Hepatocyte (in vitro differentiated cells): ENCODE measurements around the gene C11orf54. TPM values are rescaled to one million over a fixed set of nuclear protein-coding genes. Genes with fewer than 3 reads are reported as not detected.

Experiments used
- DNase-seq: peaks from one replicate; pipeline ENCODE4 v3.0.0-alpha.2; 2016; ENCODE audit warnings: low spot score
- H2AFZ ChIP-seq: fragments of 200-600 bp; sonication (generic); 2 replicates; pipeline ENCODE4 v1.6.0; 2016; ENCODE audit warnings: antibody characterized with exemption, mild to moderate bottlenecking
- H3K27ac ChIP-seq: fragments of 200-600 bp; sonication (generic); 2 replicates; pipeline ENCODE4 v1.5.1; 2016; ENCODE audit warnings: mild to moderate bottlenecking
- H3K27me3 ChIP-seq: fragments of 200-600 bp; sonication (generic); 2 replicates; pipeline ENCODE4 v1.6.1; 2016
- H3K36me3 ChIP-seq: fragments of 200-600 bp; sonication (generic); replicated peaks from 2 replicates; pipeline ENCODE4 v1.5.1; 2016; ENCODE audit warnings: low read depth; ENCODE audit not compliant: insufficient read depth
- H3K4me1 ChIP-seq: fragments of 200-600 bp; sonication (generic); 2 replicates; pipeline ENCODE4 v1.5.1; 2016; ENCODE audit warnings: mild to moderate bottlenecking, moderate library complexity; ENCODE audit not compliant: insufficient read depth
- H3K4me2 ChIP-seq: fragments of 200-600 bp; sonication (generic); 2 replicates; pipeline ENCODE4 v1.6.0; 2016
- H3K4me3 ChIP-seq: fragments of 200-600 bp; sonication (generic); 2 replicates; pipeline ENCODE4 v1.5.1; 2016; ENCODE audit warnings: mild to moderate bottlenecking
- H3K79me2 ChIP-seq: fragments of 200-600 bp; sonication (generic); 2 replicates; pipeline ENCODE4 v1.6.0; 2017; ENCODE audit warnings: mild to moderate bottlenecking
- H3K9me2 ChIP-seq: fragments of 200-600 bp; sonication (generic); replicated peaks from 2 replicates; pipeline ENCODE4 v1.6.0; 2017; ENCODE audit warnings: mild to moderate bottlenecking; ENCODE audit not compliant: insufficient read depth
- H3K9me3 ChIP-seq: fragments of 200-600 bp; sonication (generic); 2 replicates; pipeline ENCODE4 v1.5.1; 2016; ENCODE audit warnings: low read depth, mild to moderate bottlenecking
- H4K20me1 ChIP-seq: fragments of 200-600 bp; sonication (generic); 2 replicates; pipeline ENCODE4 v1.6.0; 2016; ENCODE audit warnings: mild to moderate bottlenecking; ENCODE audit not compliant: insufficient read depth, poor library complexity, severe bottlenecking
- EZH2 ChIP-seq: fragments of 200-600 bp; sonication (generic); IDR thresholded peaks from 2 replicates; pipeline ENCODE4 v1.6.1; 2016; ENCODE audit warnings: antibody characterized with exemption, mild to moderate bottlenecking, borderline replicate concordance
- EZH2phosphoT487 ChIP-seq: fragments of 200-600 bp; sonication (generic); IDR thresholded peaks from one replicate; pipeline ENCODE4 v1.6.1; 2018; ENCODE audit warnings: antibody characterized with exemption, mild to moderate bottlenecking, low read depth, moderate library complexity; ENCODE audit not compliant: unreplicated experiment, severe bottlenecking
- WGBS: methylation state at CpG from one replicate; pipeline ENCODE4 v1.1.6; 2016; ENCODE audit warnings: low lambda C conversion rate; ENCODE audit errors: missing lambda C conversion rate; 5-methylcytosine and 5-hydroxymethylcytosine counted together
- polyA plus RNA-seq: library from polyadenylated mRNA; unstranded; fragments of >200 nt; fragmentation: Nextera tagmentation; extraction: Ambion mirVana; gene quantifications from 2 replicates; pipeline ENCODE4 v1.2.1, GENCODE V29; 2016
- total RNA-seq: library from RNA; depleted of rRNA; stranded (reverse); fragments of >200 nt; gene quantifications from 2 replicates; pipeline ENCODE4 v1.2.3, GENCODE V29; 2014
- TF ChIP-seq, protein P1 (sequence below): fragments of 200-600 bp; sonication (generic); IDR thresholded peaks from 2 replicates; pipeline ENCODE4 v1.5.1; 2016; ENCODE audit warnings: antibody characterized with exemption, mild to moderate bottlenecking; ENCODE audit not compliant: poor library complexity

C11orf54 gene
- total and polyA plus RNA-seq, 2 experiments from 2014 or later, result 31.1 to 75.6 TPM

DNA sequence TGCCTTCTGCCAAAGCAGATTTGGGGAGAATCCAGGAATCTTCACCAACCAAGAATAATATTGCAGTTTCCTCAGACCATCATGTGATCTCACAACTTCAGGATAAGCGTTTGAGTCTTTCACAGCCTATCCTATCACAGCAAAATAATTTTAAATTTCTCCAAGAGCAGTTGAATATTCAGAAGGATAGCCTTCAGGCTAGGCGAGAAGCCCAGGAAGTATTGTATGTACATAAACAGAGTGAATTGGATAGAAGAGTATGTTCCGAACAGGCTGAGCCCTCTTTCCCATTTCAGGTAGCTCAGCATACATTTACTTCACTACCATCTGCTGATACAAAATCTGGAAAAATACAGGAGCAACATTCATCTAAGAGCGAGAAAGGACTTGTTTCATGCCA, 43.9 kb upstream of the C11orf54 start:
- 95% methylated on average over 4 of the region's 4 CpGs for WGBS
- TF ChIP-seq, protein P1, sequence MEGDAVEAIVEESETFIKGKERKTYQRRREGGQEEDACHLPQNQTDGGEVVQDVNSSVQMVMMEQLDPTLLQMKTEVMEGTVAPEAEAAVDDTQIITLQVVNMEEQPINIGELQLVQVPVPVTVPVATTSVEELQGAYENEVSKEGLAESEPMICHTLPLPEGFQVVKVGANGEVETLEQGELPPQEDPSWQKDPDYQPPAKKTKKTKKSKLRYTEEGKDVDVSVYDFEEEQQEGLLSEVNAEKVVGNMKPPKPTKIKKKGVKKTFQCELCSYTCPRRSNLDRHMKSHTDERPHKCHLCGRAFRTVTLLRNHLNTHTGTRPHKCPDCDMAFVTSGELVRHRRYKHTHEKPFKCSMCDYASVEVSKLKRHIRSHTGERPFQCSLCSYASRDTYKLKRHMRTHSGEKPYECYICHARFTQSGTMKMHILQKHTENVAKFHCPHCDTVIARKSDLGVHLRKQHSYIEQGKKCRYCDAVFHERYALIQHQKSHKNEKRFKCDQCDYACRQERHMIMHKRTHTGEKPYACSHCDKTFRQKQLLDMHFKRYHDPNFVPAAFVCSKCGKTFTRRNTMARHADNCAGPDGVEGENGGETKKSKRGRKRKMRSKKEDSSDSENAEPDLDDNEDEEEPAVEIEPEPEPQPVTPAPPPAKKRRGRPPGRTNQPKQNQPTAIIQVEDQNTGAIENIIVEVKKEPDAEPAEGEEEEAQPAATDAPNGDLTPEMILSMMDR, result no peak
- no peak for TF ChIP-seq EZH2phosphoT487
- no peak for TF ChIP-seq EZH2
- Histone ChIP-seq H4K20me1 (no peaks in the 10 kb centered on the region), H3K36me3 (no peaks in the 10 kb centered on the region), H3K9me3 (no peaks in the 10 kb centered on the region), H3K27ac (no peak overlapping the region), H3K27me3 (no peaks in the 10 kb centered on the region), H3K79me2 (peaks cover 3% of the 10 kb centered on the region), H3K4me2 (no peak overlapping the region), H3K4me3 (no peak overlapping the region), H3K9me2 (no peaks in the 10 kb centered on the region), H2AFZ (no peak overlapping the region), H3K4me1 (no peaks in the 10 kb centered on the region)
- no peak for DNase-seq

DNA sequence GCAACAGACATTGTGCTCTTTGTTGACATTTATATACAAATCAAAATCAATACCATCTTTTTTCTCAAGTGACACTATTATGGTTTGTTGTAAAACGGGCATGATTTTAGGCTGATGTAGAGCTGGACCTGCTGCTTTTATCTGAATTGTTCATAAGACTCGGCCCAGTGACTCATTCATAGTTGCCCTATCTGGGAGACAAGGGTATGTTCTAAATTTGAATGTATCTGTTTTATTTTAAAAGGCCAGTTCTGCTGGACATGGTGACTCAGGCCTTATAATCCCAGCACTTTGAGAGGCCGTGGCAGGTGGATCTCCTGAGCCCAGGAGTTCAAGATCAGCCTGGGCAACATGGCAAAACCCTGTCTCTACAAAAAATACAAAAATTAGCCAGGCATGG, 40.6 kb upstream of the C11orf54 start:
- TF ChIP-seq, protein P1, result no peak
- TF ChIP-seq EZH2phosphoT487 (no peak), EZH2 (no peak)
- WGBS, result 86% methylated on average over 3 of the region's 3 CpGs
- Histone ChIP-seq H3K4me2 (no peak overlapping the region), H3K36me3 (no peaks in the 10 kb centered on the region), H3K27me3 (no peaks in the 10 kb centered on the region), H3K4me1 (no peaks in the 10 kb centered on the region), H2AFZ (no peak overlapping the region), H4K20me1 (no peaks in the 10 kb centered on the region), H3K4me3 (no peak overlapping the region), H3K79me2 (peaks cover 3% of the 10 kb centered on the region), H3K9me3 (no peaks in the 10 kb centered on the region), H3K9me2 (no peaks in the 10 kb centered on the region), H3K27ac (no peak overlapping the region)
- no peak for DNase-seq

DNA sequence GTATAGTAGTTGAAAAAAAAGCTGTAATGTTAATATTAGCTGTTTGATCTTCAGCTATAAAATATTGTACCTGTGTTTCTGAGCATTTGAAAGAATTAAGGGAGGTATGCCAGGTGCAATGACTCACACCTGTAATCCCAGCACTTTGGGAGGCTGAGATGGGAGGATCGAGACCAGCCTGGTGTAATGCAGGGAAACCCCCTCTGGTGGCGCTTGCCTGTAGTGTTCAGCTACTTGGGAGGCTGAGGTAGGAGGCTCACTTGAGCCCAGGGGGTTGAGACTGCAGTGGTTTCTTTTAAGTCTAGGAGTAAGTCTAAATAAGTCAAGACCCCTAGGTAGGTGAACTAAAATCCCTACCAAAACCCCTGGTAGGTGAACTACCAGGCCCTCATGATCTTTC, 37.2 kb upstream of the C11orf54 start:
- 100% methylated on average over 2 of the region's 2 CpGs for WGBS
- Histone ChIP-seq H3K27ac (no peak overlapping the region), H2AFZ (no peak overlapping the region), H3K4me2 (no peak overlapping the region), H3K9me2 (no peaks in the 10 kb centered on the region), H3K9me3 (peaks cover 3% of the 10 kb centered on the region), H3K4me3 (no peak overlapping the region), H3K4me1 (no peaks in the 10 kb centered on the region), H3K79me2 (peaks cover 3% of the 10 kb centered on the region), H4K20me1 (no peaks in the 10 kb centered on the region), H3K27me3 (no peaks in the 10 kb centered on the region), H3K36me3 (no peaks in the 10 kb centered on the region)
- no peak for TF ChIP-seq EZH2phosphoT487
- TF ChIP-seq EZH2, result no peak
- TF ChIP-seq, protein P1, result no peak
- no peak for DNase-seq

DNA sequence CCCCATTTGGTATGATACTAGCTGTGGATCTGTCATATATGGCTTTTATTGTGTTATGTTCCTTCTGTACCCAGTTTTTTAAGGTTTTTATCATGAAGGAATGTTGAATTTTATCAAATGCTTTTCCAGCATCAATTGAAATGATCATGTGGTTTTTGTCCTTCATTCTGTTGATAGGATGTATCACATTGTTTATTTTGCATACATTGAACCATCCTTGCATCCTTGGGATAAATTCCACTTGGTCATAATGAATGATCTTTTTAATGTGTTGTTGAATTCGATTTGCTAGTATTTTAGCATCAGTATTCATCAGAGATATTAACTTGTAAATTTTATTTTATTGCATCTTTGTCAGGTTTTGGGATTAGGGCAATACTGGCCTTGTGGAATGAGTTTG, 31.2 kb upstream of the C11orf54 start:
- H2AFZ ChIP-seq, result no peak overlapping the region
- no peaks in the 10 kb centered on the region for H3K36me3 ChIP-seq
- no peak overlapping the region for H3K4me3 ChIP-seq
- peaks cover 8% of the 10 kb centered on the region for H3K9me3 ChIP-seq
- no peaks in the 10 kb centered on the region for H3K27me3 ChIP-seq
- H3K79me2 ChIP-seq, result peaks cover 7% of the 10 kb centered on the region
- WGBS, result 95% methylated on average over 1 of the region's 1 CpG
- no peak overlapping the region for H3K4me2 ChIP-seq
- no peaks in the 10 kb centered on the region for H3K4me1 ChIP-seq
- no peaks in the 10 kb centered on the region for H3K9me2 ChIP-seq
- no peaks in the 10 kb centered on the region for H4K20me1 ChIP-seq
- H3K27ac ChIP-seq, result no peak overlapping the region
- TF ChIP-seq, protein P1, result no peak
- no peak for TF ChIP-seq EZH2phosphoT487
- no peak for TF ChIP-seq EZH2
- no peak for DNase-seq
